Astrocyte of the cerebellum (primary cell): ENCODE measurements around the gene PSMD8.
A peak's percentile ranks its signal among the peaks of the same experiment; 100 is the strongest.

Experiments
- DNase-seq: peaks from one replicate; pipeline ENCODE4 v3.0.0-alpha.2; 2011; ENCODE audit warnings: low read depth
- H3K4me3 ChIP-seq: 2 replicates; pipeline ENCODE4 v1.5.1; 2011; ENCODE audit warnings: mild to moderate bottlenecking, low read depth, low read length, moderate library complexity
- CTCF ChIP-seq: IDR thresholded peaks from 2 replicates; pipeline ENCODE4 v1.5.1; 2012; ENCODE audit warnings: low read length, low read depth, moderate library complexity, mild to moderate bottlenecking; ENCODE audit errors: missing control alignments
- in situ Hi-C: cut with HindIII; loops from 2 replicates; pipeline ENCODE4 v1.10.0; 2017; ENCODE audit warnings: low sequenced_read_pairs

The PSMD8 gene

DNA sequence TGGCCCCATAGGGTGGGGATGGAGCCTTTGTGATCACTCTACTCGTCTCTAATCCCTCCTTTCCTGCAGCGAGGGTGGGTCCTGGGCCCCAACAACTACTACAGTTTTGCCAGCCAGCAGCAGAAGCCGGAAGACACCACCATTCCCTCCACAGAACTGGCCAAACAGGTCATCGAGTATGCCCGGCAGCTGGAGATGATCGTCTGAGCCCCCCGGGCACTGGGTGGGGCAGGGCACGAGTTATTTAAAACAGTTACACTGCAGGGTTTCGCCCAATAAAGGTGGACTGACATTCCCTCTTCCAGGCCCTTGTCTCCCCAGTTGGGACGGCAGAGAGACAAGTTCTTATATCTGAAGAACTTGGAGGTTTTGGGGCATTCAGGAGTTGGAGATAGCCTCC lies 8.8 kb downstream of the PSMD8 start:
- TF ChIP-seq CTCF: no peak
- H3K4me3 ChIP-seq: no peak overlapping the region
- no peak for DNase-seq
- in situ Hi-C loops: no loop called here

GRCh38 chr19:38383743-38384142 lies 9.4 kb downstream of the PSMD8 start:
- no peak for DNase-seq
- in situ Hi-C loops: no loop called here
- no peak overlapping the region for H3K4me3 ChIP-seq
- no peak for TF ChIP-seq CTCF

DNA sequence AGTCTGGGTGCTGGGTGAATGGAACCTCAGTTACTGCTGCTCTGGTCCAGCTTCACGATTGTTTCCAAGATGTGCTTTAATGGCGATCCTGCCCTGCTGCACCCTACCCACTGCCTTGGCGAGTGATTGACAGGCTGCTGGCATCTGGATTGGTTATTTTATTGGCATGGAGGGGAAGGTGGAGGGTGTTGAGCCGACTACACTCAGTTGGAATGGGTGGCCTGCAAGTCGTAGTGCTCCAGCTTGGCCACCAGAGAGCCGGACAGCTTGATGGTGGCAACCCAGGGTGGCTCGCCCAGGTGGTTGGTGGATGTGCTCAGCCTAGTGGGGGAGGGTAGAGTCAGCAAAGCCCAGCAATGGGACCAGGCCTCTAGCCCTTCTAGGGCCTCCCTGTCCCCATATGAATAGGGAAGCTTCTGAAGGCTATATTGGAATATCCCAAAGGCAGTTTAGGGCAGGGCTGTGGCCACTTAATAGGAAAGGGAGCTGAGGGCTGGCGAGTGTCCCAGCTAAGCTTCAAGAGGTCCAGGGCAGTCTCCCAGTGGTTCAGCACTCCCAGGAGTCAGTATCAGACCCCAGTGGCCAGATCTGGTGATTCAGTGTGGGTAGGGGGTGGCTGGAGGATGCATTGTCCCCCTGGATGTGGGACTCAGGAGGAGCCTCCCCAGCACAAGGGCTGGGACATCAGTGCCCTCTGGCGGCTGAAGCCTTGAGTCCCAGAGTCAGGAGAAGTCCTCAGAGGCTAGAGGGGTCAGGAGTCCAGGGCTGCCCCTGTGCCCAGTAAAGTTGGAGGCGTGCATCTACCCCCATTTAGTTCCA lies 10.0 kb downstream of the PSMD8 start:
- no peak for DNase-seq
- H3K4me3 ChIP-seq: no peak overlapping the region
- in situ Hi-C loops: no loop called here
- peak; percentile 65 for TF ChIP-seq CTCF

GRCh38 chr19:38385057-38385803 lies 10.9 kb downstream of the PSMD8 start:
- TF ChIP-seq CTCF: no peak
- no peak for DNase-seq
- in situ Hi-C loops: no loop called here
- H3K4me3 ChIP-seq: no peak overlapping the region

DNA sequence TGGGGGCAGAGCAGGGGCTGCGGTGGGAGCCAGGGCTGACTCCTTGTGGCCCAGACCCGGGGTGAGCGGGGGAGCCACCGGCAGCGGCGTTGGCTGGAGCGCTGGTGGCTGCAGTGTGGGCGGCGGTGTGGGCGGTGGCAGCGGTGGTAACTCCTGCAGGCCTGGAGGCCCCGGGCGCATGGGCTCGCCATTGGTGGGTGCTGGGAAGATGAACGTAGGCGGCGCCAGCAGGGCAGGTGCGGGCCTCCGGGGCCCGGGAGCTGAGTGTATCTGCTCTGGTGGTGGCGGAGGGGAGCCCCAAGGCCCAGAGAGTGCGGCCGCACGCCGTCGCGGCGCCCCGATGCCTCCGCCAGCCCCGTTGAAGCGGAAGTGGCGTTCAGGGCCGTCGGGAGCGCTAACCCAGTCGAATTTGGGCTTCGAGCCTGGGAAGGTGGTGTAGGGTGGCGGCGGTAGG lies 11.5 kb downstream of the PSMD8 start:
- TF ChIP-seq CTCF: no peak

GRCh38 chr19:38386300-38386970 lies 12.1 kb downstream of the PSMD8 start:
- in situ Hi-C loops: no loop called here
- no peak overlapping the region for H3K4me3 ChIP-seq
- no peak for DNase-seq
- no peak for TF ChIP-seq CTCF

More for the DNA sequence above, 11.5 kb downstream of the PSMD8 start:
- in situ Hi-C loops: no loop called here
- no peak overlapping the region for H3K4me3 ChIP-seq
- no peak for DNase-seq
